Lower leg skin (tissue), 4 donors: ENCODE results near the gene C15orf39. TPM values are rescaled to one million over a fixed set of nuclear protein-coding genes. Genes with fewer than 3 reads are reported as not detected.
A peak's percentile ranks its signal among the peaks of the same experiment; 100 is the strongest.

Source experiments
- DNase-seq, 2 donors: peaks; one replicate each; pipeline ENCODE4 v3.0.0-alpha.2; 2019; ENCODE audit warnings: low spot score in 2 of 2
- H3K4me3 ChIP-seq: fragments of 200-600 bp; sonication (generic); 2 replicates; pipeline ENCODE4 v1.5.1; 2017; ENCODE audit warnings: mild to moderate bottlenecking, low read depth; ENCODE audit not compliant: poor library complexity, severe bottlenecking
- CTCF ChIP-seq, 3 donors: fragments of 450-650 bp; IDR thresholded peaks; one replicate each; pipeline ENCODE4 v1.5.1; 2016; ENCODE audit warnings: antibody characterized with exemption in 3 of 3, mild to moderate bottlenecking in 3 of 3, moderate library complexity in 2 of 3
- POLR2A ChIP-seq, 2 donors: fragments of 450-650 bp; IDR thresholded peaks; one replicate each; pipeline ENCODE4 v1.6.1; 2016 to 2017; ENCODE audit warnings: antibody characterized with exemption in 2 of 2, mild to moderate bottlenecking in 1 of 2, moderate library complexity in 1 of 2
- WGBS, 2 donors: methylation state at CpG; one replicate each; pipeline ENCODE4 v1.1.5; 2018; 5-methylcytosine and 5-hydroxymethylcytosine counted together
- intact Hi-C: fragments of 100-400 bp; cut with DNase I; formaldehyde crosslinking; loops from one replicate; pipeline ENCODE4 v1.15.0; 2023; ENCODE audit warnings: low total_unique reads
- total RNA-seq, 4 donors: library from RNA; depleted of rRNA; stranded (reverse); fragments of >200 nt; gene quantifications; one replicate each; pipeline ENCODE4 v1.1.0, GENCODE V29; 2016

Gene C15orf39
- total RNA-seq = 10 to 100 TPM; 21.9 to 29.3 (median 26.1) TPM

DNA sequence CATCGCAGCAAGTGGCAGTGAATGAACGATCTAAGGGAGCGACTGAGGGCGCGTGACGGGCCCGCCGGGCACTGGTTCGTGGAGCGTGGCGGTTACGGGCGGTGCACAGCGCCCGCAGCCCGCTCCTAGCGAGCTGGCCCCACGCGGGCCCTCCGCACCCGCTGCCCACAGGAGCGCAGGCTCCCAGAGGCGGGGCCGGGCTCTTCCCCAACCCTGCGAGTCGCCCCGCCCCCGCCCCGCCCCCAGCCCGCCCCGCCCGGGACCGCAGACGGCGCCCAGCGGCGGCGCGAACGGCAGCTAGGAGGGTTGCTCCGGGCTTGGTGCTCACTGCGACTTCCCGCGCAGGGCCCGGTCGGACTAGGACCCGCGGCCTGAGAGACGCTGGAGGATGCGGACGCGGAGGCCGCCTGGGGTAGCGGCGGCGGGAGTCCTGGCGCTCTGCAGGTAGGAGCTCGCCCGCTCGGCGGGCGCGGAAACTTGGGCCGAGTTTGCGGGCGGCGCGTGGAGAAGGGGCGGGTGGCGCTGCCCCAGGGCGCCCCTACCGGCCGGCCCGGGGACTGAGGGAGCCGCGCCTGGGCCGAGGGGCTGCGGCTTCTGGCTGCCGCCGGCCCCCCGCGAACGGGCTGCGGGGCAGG lies at the start of gene C15orf39:
Gene C15orf39 (plus strand): TSS at position 267 of the 635 bp plus-strand sequence. CDS start 4,167 bp downstream, outside the sequence.
- peak within 1 kb of the TSS; percentile 85 for H3K4me3 ChIP-seq
- intact Hi-C loops = no loop called here
- TF ChIP-seq POLR2A (IDR thresholded peaks at IDR 0.05) = peak in 1 of 2 donors; percentile 91
- TF ChIP-seq CTCF (IDR thresholded peaks at IDR 0.05) = peak in 1 of 3 donors; percentile 28
- peak; percentile 43 to 93 for DNase-seq
- 0% methylated on average over 77 of the region's 84 CpGs; no CpG with 5 or more reads in 1 of the 2 donors for WGBS, 2 donors

DNA sequence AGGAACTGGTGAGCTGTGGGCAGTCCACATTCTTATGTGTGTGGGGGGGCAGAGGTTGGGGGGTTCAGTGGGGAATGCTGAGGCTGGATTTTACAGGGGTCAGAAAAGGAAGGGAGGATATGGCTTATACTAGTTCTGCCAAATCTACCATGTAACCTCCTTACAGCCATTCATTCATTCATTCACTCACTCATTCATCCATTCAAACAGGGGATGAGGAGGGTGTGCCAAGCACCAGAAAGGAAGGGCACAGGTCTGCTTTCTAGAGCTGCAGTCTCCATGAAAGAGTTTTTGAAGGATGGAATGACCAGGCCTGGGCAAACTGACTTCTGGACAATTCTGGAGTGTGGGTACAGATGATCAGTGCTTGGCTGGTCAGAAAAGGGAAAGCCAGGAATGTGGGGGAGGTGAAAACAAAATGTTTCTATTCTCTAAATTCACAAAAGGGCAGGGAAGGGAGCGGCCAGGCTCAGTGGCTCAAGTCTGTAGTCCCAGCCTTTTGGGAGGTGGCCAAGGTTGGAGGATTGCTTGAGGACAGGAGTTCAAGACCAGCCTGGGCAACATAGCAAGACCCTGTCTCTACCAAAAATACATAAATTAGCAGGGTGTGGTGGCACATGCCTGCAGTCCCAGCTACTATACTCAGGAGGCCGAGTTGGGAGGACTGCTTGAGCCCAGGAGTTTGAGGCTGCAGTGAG lies 49.2 kb upstream of the C15orf39 start:
- peak in 1 of 2 donors; percentile 69 for DNase-seq
- no peak overlapping the region for H3K4me3 ChIP-seq
- intact Hi-C loops = no loop called here
- 85 to 91% methylated on average over 2 of the region's 2 CpGs for WGBS, 2 donors
- no peak for TF ChIP-seq CTCF (IDR thresholded peaks at IDR 0.05)
- no peak for TF ChIP-seq POLR2A (IDR thresholded peaks at IDR 0.05)

GRCh38 chr15:75153087-75153486 lies 48.6 kb upstream of the C15orf39 start:
- no peak overlapping the region for H3K4me3 ChIP-seq
- WGBS, 2 donors = 56 to 79% methylated on average over 4 of the region's 4 CpGs
- intact Hi-C loops = no loop called here
- TF ChIP-seq CTCF (IDR thresholded peaks at IDR 0.05) = no peak
- TF ChIP-seq POLR2A (IDR thresholded peaks at IDR 0.05) = no peak
- DNase-seq = peak in 1 of 2 donors; percentile 76

- peak in 1 of 2 donors; percentile 68 for DNase-seq
- intact Hi-C loops = no loop called here
- no peak overlapping the region for H3K4me3 ChIP-seq
- 84 to 86% methylated on average over 8 of the region's 8 CpGs for WGBS, 2 donors
- TF ChIP-seq CTCF (IDR thresholded peaks at IDR 0.05) (no peak), POLR2A (IDR thresholded peaks at IDR 0.05) (no peak)
These were observed 48.0 kb upstream of the C15orf39 start for GRCh38 chr15:75153565-75154276.

DNA sequence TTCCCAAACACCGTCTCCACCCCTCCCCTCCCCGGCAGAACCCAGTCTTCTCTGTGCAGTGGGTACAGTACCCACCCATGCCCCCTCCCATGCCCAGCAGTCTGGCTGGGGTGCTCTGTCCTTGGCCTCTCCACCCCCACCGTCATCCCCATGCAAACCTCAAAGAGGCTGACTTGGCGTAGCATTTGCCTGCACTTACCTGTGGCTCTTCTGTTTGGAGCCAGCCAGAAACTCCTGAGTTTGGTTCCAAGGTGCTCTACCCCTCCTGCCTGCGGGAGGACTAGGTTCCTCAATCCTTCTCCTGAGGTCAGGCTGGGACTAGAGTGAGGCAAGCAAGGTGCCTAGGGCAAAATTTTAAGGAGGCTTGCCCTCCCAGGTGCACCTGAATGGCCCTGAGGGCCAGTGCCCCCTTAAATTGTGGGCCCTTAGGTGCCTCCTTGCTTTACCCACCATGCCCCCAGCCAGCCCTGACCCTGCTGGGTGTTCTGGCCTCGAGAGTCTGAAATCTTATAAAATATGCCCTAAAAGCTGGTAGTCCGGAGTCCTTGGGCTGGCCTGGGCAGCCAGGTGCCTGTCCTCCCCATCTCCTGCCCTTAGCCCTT lies 47.1 kb upstream of the C15orf39 start:
- 83 to 84% methylated on average over 7 of the region's 7 CpGs for WGBS, 2 donors
- H3K4me3 ChIP-seq = no peak overlapping the region
- intact Hi-C loops = no loop called here
- peak in 1 of 2 donors; percentile 61 for DNase-seq
- TF ChIP-seq CTCF (IDR thresholded peaks at IDR 0.05) (no peak), POLR2A (IDR thresholded peaks at IDR 0.05) (no peak)
